HCT116 (cell line): ENCODE data around the gene KHNYN.

ENCODE experiments used
- CEBPB ChIP-seq: IDR thresholded peaks from 2 replicates; pipeline ENCODE4 v1.6.1; 2012; ENCODE audit warnings: low read depth
- ELF1 ChIP-seq: IDR thresholded peaks from 2 replicates; pipeline ENCODE4 v1.6.1; 2012; ENCODE audit warnings: low read depth, borderline replicate concordance
- EZH2 ChIP-seq: fragments of 200-600 bp; sonication (generic); IDR thresholded peaks from 2 replicates; pipeline ENCODE4 v1.6.1; 2017; ENCODE audit warnings: antibody characterized with exemption, mixed run types
- JUND ChIP-seq: IDR thresholded peaks from 2 replicates; pipeline ENCODE4 v1.6.1; 2012
- MAX ChIP-seq: IDR thresholded peaks from 2 replicates; pipeline ENCODE4 v1.6.1; 2012
- POLR2A ChIP-seq: IDR thresholded peaks from 2 replicates; pipeline ENCODE4 v1.7.0; 2011; ENCODE audit warnings: borderline replicate concordance; ENCODE audit not compliant: insufficient read depth, insufficient read length; ENCODE audit errors: extremely low read depth
- RAD21 ChIP-seq: IDR thresholded peaks from 2 replicates; pipeline ENCODE4 v1.6.1; 2012; ENCODE audit warnings: low read depth, mild to moderate bottlenecking
- REST ChIP-seq: IDR thresholded peaks from 2 replicates; pipeline ENCODE4 v1.6.1; 2012; ENCODE audit warnings: low read depth
- SIN3A ChIP-seq: IDR thresholded peaks from 2 replicates; pipeline ENCODE4 v1.6.1; 2012; ENCODE audit warnings: low read depth
- SP1 ChIP-seq: IDR thresholded peaks from 2 replicates; pipeline ENCODE4 v1.6.1; 2012; ENCODE audit warnings: low read depth
- TCF7L2 ChIP-seq: IDR thresholded peaks from 2 replicates; pipeline ENCODE4 v1.7.0; 2011; ENCODE audit warnings: borderline replicate concordance, inconsistent platforms; ENCODE audit not compliant: insufficient read depth, insufficient read length; ENCODE audit errors: extremely low read depth
- YY1 ChIP-seq: IDR thresholded peaks from 2 replicates; pipeline ENCODE4 v1.6.1; 2011; ENCODE audit warnings: low read length, low read depth, moderate library complexity, mild to moderate bottlenecking; ENCODE audit not compliant: insufficient replicate concordance; ENCODE audit errors: extremely low read depth
- TF ChIP-seq, protein P1 (sequence below), 3 experiments: fragments of 200-600 bp in 1 of 3; sonication (generic) in 1 of 3; IDR thresholded peaks in 2 of 3; conservative IDR thresholded peaks in 1 of 3; 2 replicates each; pipeline ENCODE4 v1.5.1; 2012 to 2017; ENCODE audit warnings: low read depth in 2 of 3, low read length in 2 of 3, antibody characterized with exemption in 1 of 3, borderline replicate concordance in 1 of 3, control low read depth in 1 of 3, mild to moderate bottlenecking in 1 of 3, mixed read lengths in 1 of 3, mixed run types in 1 of 3, moderate library complexity in 1 of 3; ENCODE audit not compliant: insufficient read depth in 1 of 3
- TF ChIP-seq, protein P2 (sequence below): IDR thresholded peaks from 2 replicates; pipeline ENCODE4 v1.6.1; 2011; ENCODE audit warnings: mild to moderate bottlenecking, low read length, moderate library complexity; ENCODE audit not compliant: insufficient replicate concordance; ENCODE audit errors: extremely low read depth

DNA sequence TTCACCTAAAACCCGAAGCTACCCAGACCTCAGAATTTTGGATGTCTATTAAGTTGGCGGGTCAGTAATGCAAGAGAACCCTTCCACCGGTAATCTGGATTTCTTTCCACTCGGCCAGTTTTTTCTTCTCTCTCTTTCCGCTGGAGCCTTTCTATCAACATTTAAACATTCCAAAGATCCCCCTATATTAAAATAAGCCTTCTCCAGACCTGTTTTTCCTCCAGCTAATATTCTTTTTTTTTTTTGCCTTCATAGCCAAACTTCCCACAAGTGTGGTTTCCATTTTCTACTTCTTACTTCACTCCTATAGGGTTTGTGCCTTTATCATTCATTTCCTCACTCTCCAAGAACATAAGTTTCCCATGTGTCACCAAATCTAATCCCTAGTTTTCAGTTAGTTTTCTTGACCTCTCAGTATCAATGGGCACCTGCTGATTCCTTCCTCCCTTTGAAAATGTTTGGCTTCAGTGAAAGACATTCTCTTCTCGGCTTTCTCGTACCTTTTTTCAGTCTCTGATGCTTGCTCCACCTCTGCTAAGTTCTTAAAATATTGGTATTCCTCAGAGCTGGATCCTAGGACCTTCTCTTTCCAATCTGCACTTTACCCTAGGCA, 13.4 kb downstream of the KHNYN start:
- no peak for TF ChIP-seq POLR2A
- TF ChIP-seq, protein P1, sequence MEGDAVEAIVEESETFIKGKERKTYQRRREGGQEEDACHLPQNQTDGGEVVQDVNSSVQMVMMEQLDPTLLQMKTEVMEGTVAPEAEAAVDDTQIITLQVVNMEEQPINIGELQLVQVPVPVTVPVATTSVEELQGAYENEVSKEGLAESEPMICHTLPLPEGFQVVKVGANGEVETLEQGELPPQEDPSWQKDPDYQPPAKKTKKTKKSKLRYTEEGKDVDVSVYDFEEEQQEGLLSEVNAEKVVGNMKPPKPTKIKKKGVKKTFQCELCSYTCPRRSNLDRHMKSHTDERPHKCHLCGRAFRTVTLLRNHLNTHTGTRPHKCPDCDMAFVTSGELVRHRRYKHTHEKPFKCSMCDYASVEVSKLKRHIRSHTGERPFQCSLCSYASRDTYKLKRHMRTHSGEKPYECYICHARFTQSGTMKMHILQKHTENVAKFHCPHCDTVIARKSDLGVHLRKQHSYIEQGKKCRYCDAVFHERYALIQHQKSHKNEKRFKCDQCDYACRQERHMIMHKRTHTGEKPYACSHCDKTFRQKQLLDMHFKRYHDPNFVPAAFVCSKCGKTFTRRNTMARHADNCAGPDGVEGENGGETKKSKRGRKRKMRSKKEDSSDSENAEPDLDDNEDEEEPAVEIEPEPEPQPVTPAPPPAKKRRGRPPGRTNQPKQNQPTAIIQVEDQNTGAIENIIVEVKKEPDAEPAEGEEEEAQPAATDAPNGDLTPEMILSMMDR (IDR thresholded peaks at IDR 0.05 in 2 of 3, conservative IDR thresholded peaks at IDR 0.05 in 1 of 3; ENCODE audit: borderline replicate concordance in 1 of 3, insufficient read depth in 1 of 3, low read depth in 2 of 3, low read length in 2 of 3), result no peak
- TF ChIP-seq, protein P2, sequence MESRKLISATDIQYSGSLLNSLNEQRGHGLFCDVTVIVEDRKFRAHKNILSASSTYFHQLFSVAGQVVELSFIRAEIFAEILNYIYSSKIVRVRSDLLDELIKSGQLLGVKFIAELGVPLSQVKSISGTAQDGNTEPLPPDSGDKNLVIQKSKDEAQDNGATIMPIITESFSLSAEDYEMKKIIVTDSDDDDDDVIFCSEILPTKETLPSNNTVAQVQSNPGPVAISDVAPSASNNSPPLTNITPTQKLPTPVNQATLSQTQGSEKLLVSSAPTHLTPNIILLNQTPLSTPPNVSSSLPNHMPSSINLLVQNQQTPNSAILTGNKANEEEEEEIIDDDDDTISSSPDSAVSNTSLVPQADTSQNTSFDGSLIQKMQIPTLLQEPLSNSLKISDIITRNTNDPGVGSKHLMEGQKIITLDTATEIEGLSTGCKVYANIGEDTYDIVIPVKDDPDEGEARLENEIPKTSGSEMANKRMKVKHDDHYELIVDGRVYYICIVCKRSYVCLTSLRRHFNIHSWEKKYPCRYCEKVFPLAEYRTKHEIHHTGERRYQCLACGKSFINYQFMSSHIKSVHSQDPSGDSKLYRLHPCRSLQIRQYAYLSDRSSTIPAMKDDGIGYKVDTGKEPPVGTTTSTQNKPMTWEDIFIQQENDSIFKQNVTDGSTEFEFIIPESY, result no peak
- no peak for TF ChIP-seq EZH2
- no peak for TF ChIP-seq RAD21
- TF ChIP-seq MAX, result no peak
- no peak for TF ChIP-seq CEBPB
- no peak for TF ChIP-seq SIN3A
- no peak for TF ChIP-seq JUND
- TF ChIP-seq ELF1, result no peak
- no peak for TF ChIP-seq TCF7L2
- no peak for TF ChIP-seq SP1
- TF ChIP-seq YY1, result no peak
- TF ChIP-seq REST, result no peak
